GM10248 (cell line): ENCODE data around the gene ZBED4.

Experiments used
- CTCF ChIA-PET: fragments of 300-600 bp; sonication (Branson Sonifier 250); formaldehyde crosslinking; extraction: SDS; loops from one replicate; lab custom pipeline; 2021; ENCODE audit warnings: antibody characterized with exemption; lab: Yijun Ruan, JAX
- POLR2A ChIA-PET: fragments of 350-650 bp; sonication (Branson Sonifier 250); formaldehyde crosslinking; extraction: SDS; loops from one replicate; lab custom pipeline; 2020; ENCODE audit warnings: antibody characterized with exemption; lab: Yijun Ruan, JAX
- DNase-seq: peaks from one replicate; pipeline ENCODE4 v3.0.0; 2012; ENCODE audit errors: extremely low spot score
- TF ChIP-seq, protein P1 (sequence below): IDR thresholded peaks from 2 replicates; pipeline ENCODE4 v1.5.1; 2012; ENCODE audit warnings: mild to moderate bottlenecking, low read depth; ENCODE audit errors: extremely low read depth, missing control alignments, control extremely low read depth

Gene ZBED4

GRCh38 chr22:49829044-49829853 is 24.4 kb upstream of the ZBED4 start:
- DNase-seq = no peak
- TF ChIP-seq, protein P1, sequence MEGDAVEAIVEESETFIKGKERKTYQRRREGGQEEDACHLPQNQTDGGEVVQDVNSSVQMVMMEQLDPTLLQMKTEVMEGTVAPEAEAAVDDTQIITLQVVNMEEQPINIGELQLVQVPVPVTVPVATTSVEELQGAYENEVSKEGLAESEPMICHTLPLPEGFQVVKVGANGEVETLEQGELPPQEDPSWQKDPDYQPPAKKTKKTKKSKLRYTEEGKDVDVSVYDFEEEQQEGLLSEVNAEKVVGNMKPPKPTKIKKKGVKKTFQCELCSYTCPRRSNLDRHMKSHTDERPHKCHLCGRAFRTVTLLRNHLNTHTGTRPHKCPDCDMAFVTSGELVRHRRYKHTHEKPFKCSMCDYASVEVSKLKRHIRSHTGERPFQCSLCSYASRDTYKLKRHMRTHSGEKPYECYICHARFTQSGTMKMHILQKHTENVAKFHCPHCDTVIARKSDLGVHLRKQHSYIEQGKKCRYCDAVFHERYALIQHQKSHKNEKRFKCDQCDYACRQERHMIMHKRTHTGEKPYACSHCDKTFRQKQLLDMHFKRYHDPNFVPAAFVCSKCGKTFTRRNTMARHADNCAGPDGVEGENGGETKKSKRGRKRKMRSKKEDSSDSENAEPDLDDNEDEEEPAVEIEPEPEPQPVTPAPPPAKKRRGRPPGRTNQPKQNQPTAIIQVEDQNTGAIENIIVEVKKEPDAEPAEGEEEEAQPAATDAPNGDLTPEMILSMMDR = no peak
- CTCF ChIA-PET = interaction anchor here (0.9 kb wide), 1 partner anchor 11 kb away, joined by 4 read pairs; no protein-coding TSS in a partner anchor
- POLR2A ChIA-PET = interaction anchor here (0.7 kb wide), 1 partner anchor 421 kb away, joined by 3 read pairs; no protein-coding TSS in a partner anchor

DNA sequence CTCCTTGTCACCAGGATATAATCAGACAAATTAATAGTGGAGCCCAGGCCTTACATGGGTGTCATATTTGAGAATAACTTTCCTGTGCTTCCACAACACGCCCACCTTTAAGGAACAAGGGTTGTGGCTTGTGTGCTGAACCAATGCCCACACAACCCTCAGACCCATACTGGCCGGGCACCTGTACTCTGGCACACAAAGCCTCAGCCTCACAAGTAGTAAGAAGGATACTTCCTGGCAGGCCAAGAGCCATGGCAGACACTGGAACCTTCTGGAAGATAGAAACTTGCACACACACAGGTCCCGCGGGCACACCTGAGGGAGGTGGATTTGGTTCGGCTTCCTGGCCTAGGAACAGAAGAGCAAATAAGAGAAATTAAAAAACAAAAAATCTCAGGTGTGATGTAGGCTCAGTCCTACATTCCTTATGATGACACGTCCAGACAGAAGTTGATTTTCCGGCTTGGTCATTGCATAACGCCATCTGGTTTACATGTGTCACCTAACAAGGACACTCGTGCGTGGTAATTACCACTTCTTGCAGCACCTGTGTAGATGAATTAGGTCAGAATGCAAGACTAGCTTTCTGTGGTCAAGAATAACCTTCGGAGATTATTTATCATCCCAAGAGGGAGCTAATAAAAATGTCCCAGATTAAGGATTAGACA is 20.2 kb upstream of the ZBED4 start:
- ChIA-PET CTCF (no interaction called here), POLR2A (no interaction called here)
- no peak for DNase-seq
- TF ChIP-seq, protein P1 = no peak

- DNase-seq = peak; percentile 78
- TF ChIP-seq, protein P1 = no peak
- CTCF ChIA-PET = interaction anchor here (1.0 to 1.5 kb wide), 2 partner anchors 9 to 781 kb away, joined by 3 read pairs; no protein-coding TSS in a partner anchor
- POLR2A ChIA-PET = no interaction called here
Observed at GRCh38 chr22:49838771-49839717, 14.6 kb upstream of the ZBED4 start.

DNA sequence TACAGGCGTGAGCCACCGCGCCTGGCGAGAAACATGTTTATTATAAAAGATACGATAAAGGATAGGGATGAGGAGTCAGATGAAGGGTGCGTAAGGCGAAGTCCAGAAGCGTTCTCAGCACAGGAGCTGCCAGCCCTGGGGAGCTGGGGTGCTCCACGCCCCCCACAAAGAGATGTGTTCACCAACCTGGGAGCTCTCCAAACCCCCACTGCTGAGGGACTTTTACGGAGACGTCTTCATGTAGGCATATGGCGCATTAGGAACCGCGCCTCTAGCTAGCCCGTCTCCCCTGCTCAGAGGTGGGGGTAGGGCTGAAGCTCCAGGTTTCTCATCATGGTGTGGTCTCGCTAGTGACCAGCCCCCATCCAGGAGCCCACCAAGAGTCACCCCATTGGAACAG is 8.4 kb upstream of the ZBED4 start:
- TF ChIP-seq, protein P1 = no peak
- DNase-seq = no peak
- ChIA-PET CTCF (interaction anchor here (1.2 kb wide), 1 partner anchor 680 kb away, joined by 3 read pairs; the partner anchor contains the start of gene SCO2), POLR2A (no interaction called here)

GRCh38 chr22:49845666-49846459 is 7.8 kb upstream of the ZBED4 start:
- ChIA-PET CTCF (interaction anchor here (1.2 kb wide), 1 partner anchor 680 kb away, joined by 3 read pairs; the partner anchor contains the start of gene SCO2), POLR2A (no interaction called here)
- no peak for DNase-seq
- TF ChIP-seq, protein P1 = no peak
